GM20431 (cell line): Measurements from ENCODE around the gene BFSP2.

Source experiments
- in situ Hi-C: fragments of 300-500 bp; cut with MseI, MboI; formaldehyde crosslinking; loops from one replicate; pipeline ENCODE4 v1.15.0; 2020; ENCODE audit warnings: low sequenced_read_pairs; ENCODE audit not compliant: unreplicated experiment

BFSP2 gene, protein sequence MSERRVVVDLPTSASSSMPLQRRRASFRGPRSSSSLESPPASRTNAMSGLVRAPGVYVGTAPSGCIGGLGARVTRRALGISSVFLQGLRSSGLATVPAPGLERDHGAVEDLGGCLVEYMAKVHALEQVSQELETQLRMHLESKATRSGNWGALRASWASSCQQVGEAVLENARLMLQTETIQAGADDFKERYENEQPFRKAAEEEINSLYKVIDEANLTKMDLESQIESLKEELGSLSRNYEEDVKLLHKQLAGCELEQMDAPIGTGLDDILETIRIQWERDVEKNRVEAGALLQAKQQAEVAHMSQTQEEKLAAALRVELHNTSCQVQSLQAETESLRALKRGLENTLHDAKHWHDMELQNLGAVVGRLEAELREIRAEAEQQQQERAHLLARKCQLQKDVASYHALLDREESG

DNA sequence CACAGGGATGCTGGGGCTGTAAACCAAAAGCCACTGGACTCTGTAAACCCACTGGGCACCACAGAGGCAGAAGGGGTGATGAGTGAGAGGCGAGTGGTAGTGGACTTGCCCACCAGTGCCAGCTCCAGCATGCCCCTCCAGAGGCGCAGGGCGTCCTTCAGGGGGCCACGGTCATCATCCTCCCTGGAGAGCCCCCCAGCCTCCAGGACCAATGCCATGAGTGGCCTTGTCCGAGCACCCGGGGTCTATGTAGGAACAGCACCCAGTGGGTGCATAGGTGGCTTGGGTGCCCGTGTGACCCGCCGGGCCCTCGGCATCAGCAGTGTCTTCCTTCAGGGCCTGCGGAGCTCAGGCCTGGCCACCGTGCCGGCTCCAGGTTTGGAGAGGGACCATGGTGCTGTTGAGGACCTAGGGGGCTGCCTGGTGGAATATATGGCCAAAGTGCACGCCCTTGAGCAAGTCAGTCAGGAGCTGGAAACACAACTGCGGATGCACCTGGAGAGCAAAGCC is at the start of gene BFSP2:
Gene BFSP2, plus strand, starts transcription at position 51 of the 510 bp plus-strand sequence. Its CDS starts 28 bp downstream, at position 79.
- in situ Hi-C loops: no loop called here

DNA sequence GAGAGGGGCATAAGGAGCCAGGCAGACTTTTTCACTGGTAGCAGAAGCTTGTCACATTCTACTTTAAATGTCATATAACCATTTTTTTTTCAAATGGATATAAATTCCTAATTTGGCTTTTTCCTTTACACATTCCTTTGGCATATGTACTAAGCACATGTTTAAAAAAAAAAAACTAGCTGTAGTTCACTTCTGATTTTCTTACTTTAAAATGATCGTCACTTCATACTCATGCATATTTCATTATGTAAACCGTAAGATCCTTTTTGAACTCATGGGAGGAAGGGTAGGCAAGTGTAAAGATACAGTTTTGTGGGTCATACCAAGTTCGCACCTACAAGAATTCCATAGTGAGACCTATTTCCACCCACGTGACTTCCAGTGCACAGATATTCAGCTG is 45.1 kb upstream of the BFSP2 start:
- in situ Hi-C loops: no loop called here

DNA sequence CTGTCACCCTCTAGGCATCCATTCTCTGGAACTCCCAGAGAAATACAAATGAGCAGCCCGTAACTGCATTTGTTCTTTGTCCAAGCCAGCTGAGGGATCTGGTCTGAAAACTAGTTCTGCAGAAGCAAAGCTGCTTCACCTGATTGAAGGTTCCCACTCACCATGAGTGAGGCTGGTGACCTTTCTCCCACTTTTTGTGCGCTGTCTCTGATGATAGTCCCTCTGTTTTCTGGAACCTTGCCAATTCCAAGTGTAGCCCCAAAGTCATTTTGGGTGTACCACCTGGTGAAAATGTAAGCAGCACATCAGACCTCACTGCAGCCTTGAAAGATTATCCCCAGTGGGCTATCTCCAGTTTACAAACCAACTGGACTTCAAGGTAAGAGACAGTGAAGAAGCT is 39.4 kb upstream of the BFSP2 start:
- in situ Hi-C loops: no loop called here

- in situ Hi-C loops: no loop called here
Measured at GRCh38 chr3:133361011-133361410, 38.8 kb upstream of the BFSP2 start.

DNA sequence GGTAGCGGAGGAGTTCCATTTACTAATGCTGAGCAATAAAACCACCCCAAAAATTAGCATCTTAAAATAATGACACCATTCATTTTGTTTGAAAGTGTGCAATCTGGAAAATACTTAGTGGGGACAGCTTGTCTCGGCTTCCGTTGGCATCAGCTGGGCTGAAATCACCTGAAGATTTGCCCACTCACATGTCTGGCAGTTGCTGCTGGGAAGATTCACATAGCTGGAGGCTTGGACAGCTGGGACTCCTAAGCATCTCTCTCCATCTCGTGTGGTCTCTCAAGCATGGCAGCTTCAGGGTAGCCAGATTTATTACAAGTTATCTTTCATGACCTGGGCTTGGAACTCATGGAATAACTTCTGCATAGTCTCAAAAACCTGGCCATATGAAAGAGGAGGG is 38.4 kb upstream of the BFSP2 start:
- in situ Hi-C loops: no loop called here

DNA sequence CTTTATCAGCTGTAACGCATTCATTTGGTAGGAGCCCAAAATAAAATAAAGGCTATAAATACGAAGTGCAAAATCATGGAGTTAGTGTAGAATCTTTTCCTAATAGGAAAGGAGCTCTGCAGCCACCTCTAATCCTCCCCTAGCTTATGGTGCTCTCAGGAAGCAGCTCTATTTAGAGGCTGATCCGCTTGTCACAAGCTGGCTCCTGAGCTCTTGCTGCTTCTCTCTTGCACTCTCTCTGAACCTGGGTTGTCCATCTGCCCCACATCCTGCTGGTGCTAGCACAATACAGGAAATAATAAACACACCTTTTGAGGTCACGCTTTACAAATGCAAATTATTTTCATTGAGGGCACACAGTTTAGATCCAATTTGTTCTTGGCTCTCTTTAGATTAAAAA is 37.3 kb upstream of the BFSP2 start:
- in situ Hi-C loops: no loop called here

DNA sequence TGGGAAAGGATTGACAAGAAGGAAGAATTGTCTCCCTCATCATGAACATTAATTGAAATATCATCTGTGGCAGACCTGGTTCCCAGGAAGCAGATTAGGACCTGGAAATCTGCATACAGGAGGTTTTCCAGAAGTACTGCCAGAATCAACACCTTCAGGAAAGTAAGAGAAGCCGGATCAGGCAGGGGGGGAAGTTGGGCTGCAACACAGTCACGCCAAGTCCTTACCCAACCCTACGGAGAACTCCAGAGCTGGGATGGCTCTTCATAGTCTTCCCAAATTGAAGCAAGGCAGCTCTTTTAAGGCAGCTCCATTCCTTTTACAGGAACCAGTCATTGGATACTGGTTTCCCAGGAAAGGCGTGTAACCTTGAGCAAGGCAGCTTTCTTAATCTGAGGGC is 35.2 kb upstream of the BFSP2 start:
- in situ Hi-C loops: no loop called here

DNA sequence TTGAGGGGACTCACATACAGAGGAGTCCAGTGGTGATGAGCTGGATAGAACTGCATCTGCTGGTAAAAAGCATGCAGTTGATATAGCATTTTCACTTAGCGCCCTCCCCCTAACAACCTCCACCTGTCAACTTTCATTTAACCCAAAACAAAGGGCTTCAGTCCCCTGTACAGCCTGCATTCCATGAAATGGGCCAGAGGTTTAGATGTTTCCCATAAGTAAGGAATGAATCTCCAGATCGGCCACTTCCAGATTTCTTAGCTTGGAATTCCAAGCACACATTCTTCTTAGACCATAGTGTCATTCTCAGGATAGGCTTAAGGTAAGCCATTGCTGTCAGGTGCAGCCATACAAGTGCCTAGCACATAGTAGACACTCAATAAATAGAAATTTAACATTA is 32.9 kb upstream of the BFSP2 start:
- in situ Hi-C loops: no loop called here

DNA sequence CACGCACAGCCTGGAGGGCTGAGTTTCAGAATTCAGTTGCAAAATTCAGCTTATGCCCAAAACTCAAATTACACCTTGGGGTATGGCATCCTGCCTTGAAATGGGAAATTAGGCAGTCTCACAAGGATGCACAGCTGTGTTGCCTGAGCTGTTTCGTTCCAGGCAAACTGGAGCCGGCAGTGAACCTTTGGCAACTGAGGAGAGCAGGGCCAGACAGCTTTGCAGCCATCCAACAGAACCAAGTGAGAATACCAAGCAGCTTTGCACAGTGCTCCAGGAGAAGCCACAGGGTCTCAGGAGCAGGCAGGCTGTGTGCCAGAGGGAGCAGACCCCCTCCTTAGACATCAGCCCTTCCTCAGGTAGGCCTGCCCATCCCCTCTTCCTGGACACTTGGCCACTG is 32.5 kb upstream of the BFSP2 start:
- in situ Hi-C loops: no loop called here

GRCh38 chr3:133367956-133368355 is 31.9 kb upstream of the BFSP2 start:
- in situ Hi-C loops: no loop called here

GRCh38 chr3:133368371-133369067 is 31.3 kb upstream of the BFSP2 start:
- in situ Hi-C loops: no loop called here

GRCh38 chr3:133369068-133369440 is 30.8 kb upstream of the BFSP2 start:
- in situ Hi-C loops: no loop called here

DNA sequence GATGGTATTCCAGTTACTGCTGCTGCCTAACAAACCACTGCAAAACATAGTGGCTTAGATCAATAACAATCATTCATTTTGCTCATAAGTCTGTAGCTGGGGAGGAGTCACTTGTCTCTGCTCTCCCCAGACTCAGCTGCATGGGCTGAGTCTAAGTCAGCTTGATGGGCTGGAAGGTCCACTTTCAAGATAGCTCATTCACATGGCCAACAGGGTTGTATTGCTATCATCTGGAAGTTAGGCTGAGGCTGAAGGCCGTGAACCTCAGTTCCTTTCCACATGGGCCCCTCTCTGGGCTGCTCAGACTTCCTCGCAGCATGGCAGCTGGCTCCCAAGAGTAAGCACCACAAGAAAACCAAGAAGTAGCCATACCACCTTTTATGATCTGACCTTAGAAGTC is 28.7 kb upstream of the BFSP2 start:
- in situ Hi-C loops: no loop called here

- in situ Hi-C loops: no loop called here
Measured at GRCh38 chr3:133371676-133372075, 28.2 kb upstream of the BFSP2 start.

DNA sequence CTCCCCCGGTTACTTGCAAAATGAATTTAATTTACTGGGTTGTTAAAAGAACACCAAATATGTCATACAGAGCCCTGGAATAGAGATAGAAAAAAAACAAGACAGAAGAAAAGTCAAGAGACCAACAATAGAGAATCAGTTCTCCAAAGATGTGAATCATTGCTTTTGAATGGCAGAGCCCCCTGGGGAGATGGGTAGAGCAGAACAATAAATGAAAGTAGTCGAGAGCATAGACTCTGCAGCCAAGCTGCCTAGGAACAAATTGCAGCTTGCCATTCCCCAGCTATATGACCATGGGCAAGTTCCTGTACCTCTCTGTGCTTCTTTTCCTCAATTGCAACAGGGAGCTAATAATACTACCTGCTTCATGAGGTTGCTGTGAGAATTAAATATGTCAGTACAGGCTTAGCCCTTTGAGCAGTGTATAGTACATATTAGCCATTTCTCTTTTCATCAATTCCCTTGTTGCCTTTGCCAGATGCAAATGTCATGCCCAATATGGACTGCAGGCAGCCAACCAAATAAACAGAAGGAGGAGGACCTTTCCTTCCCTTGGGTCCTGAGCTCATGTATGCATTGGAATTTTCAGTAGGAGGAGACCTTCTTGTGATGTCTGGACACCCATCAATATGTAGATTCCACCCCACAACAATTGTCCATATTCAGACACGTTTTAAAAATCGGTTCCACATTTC is 25.0 kb upstream of the BFSP2 start:
- in situ Hi-C loops: loop anchor here (25.0 kb wide), 2 partner anchors 338 to 638 kb away; partner anchors contain the start of gene TMEM108

- in situ Hi-C loops: loop anchor here (25.0 kb wide), 2 partner anchors 338 to 638 kb away; partner anchors contain the start of gene TMEM108
Measured at GRCh38 chr3:133375403-133375745, 24.5 kb upstream of the BFSP2 start.

- in situ Hi-C loops: loop anchor here (25.0 kb wide), 2 partner anchors 340 to 640 kb away; partner anchors contain the start of gene TMEM108
Measured at GRCh38 chr3:133376810-133377209, 23.0 kb upstream of the BFSP2 start.

- in situ Hi-C loops: loop anchor here (25.0 kb wide), 2 partner anchors 340 to 640 kb away; partner anchors contain the start of gene TMEM108
Measured at GRCh38 chr3:133377396-133377795, 22.5 kb upstream of the BFSP2 start.

DNA sequence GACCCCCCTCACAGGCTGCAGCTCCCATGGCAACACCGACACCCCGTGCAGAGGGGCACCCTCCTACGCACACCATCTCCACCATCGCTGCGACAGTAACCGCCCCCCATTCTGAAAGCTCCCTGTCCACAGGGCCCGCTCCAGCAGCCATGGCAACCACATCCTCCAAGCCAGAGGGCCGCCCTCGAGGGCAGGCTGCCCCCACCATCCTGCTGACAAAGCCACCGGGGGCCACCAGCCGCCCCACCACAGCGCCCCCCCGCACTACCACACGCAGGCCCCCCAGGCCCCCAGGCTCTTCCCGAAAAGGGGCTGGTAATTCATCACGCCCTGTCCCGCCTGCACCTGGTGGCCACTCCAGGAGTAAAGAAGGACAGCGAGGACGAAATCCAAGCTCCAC is 19.9 kb upstream of the BFSP2 start:
- in situ Hi-C loops: loop anchor here (25.0 kb wide), 2 partner anchors 343 to 643 kb away; partner anchors contain the start of gene TMEM108

DNA sequence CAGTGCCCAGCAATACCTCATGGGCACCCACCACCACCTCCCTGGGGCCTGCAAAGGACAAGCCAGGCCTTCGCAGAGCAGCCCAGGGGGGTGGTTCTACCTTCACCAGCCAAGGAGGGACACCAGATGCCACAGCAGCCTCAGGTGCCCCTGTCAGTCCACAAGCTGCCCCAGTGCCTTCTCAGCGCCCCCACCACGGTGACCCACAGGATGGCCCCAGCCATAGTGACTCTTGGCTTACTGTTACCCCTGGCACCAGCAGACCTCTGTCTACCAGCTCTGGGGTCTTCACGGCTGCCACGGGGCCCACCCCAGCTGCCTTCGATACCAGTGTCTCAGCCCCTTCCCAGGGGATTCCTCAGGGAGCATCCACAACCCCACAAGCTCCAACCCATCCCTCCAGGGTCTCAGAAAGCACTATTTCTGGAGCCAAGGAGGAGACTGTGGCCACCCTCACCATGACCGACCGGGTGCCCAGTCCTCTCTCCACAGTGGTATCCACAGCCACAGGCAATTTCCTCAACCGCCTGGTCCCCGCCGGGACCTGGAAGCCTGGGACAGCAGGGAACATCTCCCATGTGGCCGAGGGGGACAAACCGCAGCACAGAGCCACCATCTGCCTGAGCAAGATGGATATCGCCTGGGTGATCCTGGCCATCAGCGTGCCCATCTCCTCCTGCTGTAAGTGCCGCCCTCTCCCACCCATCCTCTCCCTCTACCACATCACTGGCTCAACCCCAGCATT is 19.2 kb upstream of the BFSP2 start:
- in situ Hi-C loops: loop anchor here (25.0 kb wide), 2 partner anchors 343 to 643 kb away; partner anchors contain the start of gene TMEM108
